GM18951 (cell line): ENCODE data around the gene ZNF345.

Source experiments
- POLR2A ChIP-seq: IDR thresholded peaks from 4 replicates; pipeline ENCODE4 v1.6.1; 2011; ENCODE audit warnings: mild to moderate bottlenecking; ENCODE audit not compliant: insufficient read length, insufficient read depth; ENCODE audit errors: extremely low read depth
- in situ Hi-C: fragments of 300-500 bp; cut with MboI; formaldehyde crosslinking; loops from one replicate; pipeline ENCODE4 v1.12.0; 2022; ENCODE audit warnings: low sequenced_read_pairs, mixed read lengths, inconsistent platforms; ENCODE audit not compliant: unreplicated experiment

Gene ZNF345

GRCh38 chr19:36850559-36851442 is at the start of gene ZNF345:
ZNF345 (plus strand) TSS chr19:36850876; CDS start chr19:36876831, 25,955 bp downstream.
- peak; percentile 55 for TF ChIP-seq POLR2A
- in situ Hi-C loops: no loop called here

GRCh38 chr19:36805364-36805763 is 45.3 kb upstream of the ZNF345 start:
- no peak for TF ChIP-seq POLR2A
- in situ Hi-C loops: no loop called here

GRCh38 chr19:36807029-36807428 is 43.6 kb upstream of the ZNF345 start:
- in situ Hi-C loops: no loop called here

GRCh38 chr19:36819130-36819630 is 31.5 kb upstream of the ZNF345 start:
- in situ Hi-C loops: no loop called here
- TF ChIP-seq POLR2A: no peak

More at GRCh38 chr19:36807029-36807428, 43.6 kb upstream of the ZNF345 start:
- no peak for TF ChIP-seq POLR2A

GRCh38 chr19:36821758-36822157 is 28.9 kb upstream of the ZNF345 start:
- no peak for TF ChIP-seq POLR2A
- in situ Hi-C loops: no loop called here

GRCh38 chr19:36833430-36833829 is 17.2 kb upstream of the ZNF345 start:
- no peak for TF ChIP-seq POLR2A
- in situ Hi-C loops: no loop called here

- in situ Hi-C loops: no loop called here
- no peak for TF ChIP-seq POLR2A
Observed at GRCh38 chr19:36837176-36837905, 13.3 kb upstream of the ZNF345 start.

DNA sequence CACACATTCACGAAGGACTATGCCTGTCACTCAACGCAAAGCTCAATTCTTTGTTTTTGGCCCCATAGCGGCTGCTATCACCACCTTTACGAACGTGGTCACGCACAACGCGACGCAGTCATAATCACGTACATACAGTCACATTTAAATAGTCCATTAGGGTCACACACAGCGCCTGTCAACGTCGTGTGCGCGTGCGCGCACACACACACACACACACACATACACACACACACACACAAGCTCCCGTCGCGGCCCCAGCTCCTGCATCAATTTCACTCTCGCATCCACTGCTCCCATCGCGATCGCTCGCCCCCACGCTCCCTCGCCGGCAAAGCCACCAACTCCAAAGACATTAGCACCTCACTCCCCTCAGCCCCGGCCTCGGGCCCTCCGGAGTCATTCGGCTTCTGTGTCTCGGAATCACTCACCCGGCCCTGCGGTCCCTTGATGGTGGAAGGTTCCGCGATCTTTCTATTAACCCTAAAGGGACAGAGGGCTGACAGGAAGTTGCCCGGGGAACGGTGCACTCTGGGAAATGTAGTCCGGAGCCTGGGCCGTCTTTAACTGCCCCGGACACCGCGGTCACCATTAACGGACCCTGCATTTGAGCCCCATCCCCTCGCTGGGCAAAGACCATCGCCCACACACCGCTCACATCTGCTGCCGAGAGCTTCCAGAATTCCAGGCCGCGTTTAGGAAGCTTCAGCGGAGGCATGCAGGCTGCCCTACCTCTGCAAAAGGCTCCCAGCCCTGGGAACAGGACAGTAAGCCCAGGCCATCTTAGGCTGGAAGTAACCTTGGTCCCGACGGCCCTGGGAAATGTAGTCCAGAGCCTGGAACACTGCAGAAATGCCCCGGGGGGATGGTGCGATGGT is 12.5 kb upstream of the ZNF345 start, which contains the start of gene ZNF790:
TSS of gene ZNF790 (minus strand) at position 482 of the 878 bp plus-strand sequence. CDS start 12,768 bp downstream, outside the sequence.
- in situ Hi-C loops: no loop called here

GRCh38 chr19:36838784-36839324 is 11.8 kb upstream of the ZNF345 start:
- TF ChIP-seq POLR2A: no peak
- in situ Hi-C loops: no loop called here

More for the DNA sequence above, 12.5 kb upstream of the ZNF345 start, which contains the start of gene ZNF790:
- peak; percentile 53 for TF ChIP-seq POLR2A

DNA sequence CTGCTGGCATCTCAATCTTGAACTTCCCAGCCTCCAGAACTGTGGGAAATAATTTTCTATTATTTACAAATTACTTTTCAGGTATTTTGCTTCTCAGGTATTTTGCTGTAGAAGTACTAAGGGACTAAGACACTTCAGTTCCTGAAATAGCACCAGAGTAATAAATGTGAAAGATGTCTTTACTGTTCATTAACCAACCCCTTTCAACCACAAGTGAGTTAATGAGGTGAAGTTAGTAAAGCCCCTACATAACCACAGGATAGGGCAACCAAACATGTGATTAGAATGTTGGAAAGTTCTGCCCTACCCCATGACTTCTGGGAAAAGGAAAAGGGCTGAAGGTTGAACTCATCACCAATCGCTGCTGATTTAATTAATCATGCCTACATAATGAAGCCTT is 2.7 kb upstream of the ZNF345 start:
- TF ChIP-seq POLR2A: no peak
- in situ Hi-C loops: no loop called here

- in situ Hi-C loops: no loop called here
- TF ChIP-seq POLR2A: peak; percentile 40
Observed at GRCh38 chr19:36849701-36850558, 746 bp upstream of the ZNF345 start.
